Mesendoderm (in vitro differentiated cells): ENCODE data around the gene WNT5A.

ENCODE experiments used
- DNase-seq: peaks from one replicate; pipeline ENCODE4 v3.0.0; 2013
- H2AK5ac ChIP-seq: 2 replicates; pipeline ENCODE4 v1.6.1; 2013; ENCODE audit warnings: low read length, inconsistent platforms
- H2BK120ac ChIP-seq: 2 replicates; pipeline ENCODE4 v1.6.1; 2013; ENCODE audit warnings: low read depth, mild to moderate bottlenecking, low read length, moderate library complexity, mixed read lengths
- H2BK15ac ChIP-seq: replicated peaks from 2 replicates; pipeline ENCODE4 v1.6.1; 2013; ENCODE audit warnings: low read depth, mild to moderate bottlenecking, moderate library complexity
- H2BK5ac ChIP-seq: 2 replicates; pipeline ENCODE4 v1.6.1; 2013; ENCODE audit warnings: low read length, inconsistent platforms
- H3K18ac ChIP-seq: 2 replicates; pipeline ENCODE4 v1.6.1; 2013; ENCODE audit warnings: mild to moderate bottlenecking, low read length, mixed read lengths
- H3K23ac ChIP-seq: one replicate; pipeline ENCODE4 v1.6.1; 2013; ENCODE audit warnings: low read length
- H3K27ac ChIP-seq: 2 replicates; pipeline ENCODE4 v1.5.1; 2013; ENCODE audit warnings: low read depth, mild to moderate bottlenecking, inconsistent platforms, low read length, moderate library complexity
- H3K27me3 ChIP-seq: 2 replicates; pipeline ENCODE4 v1.6.1; 2013; ENCODE audit warnings: low read length, control low read depth, mild to moderate bottlenecking, inconsistent platforms; ENCODE audit not compliant: insufficient read depth, poor library complexity
- H3K36me3 ChIP-seq: 2 replicates; pipeline ENCODE4 v1.6.1; 2013; ENCODE audit warnings: low read length, inconsistent platforms; ENCODE audit not compliant: control insufficient read depth, insufficient read depth
- H3K4ac ChIP-seq: one replicate; pipeline ENCODE4 v1.6.1; 2013; ENCODE audit warnings: low read depth, mild to moderate bottlenecking, low read length, moderate library complexity
- H3K4me1 ChIP-seq: 2 replicates; pipeline ENCODE4 v1.6.1; 2013; ENCODE audit warnings: low read depth, low read length, inconsistent platforms; ENCODE audit not compliant: control insufficient read depth
- H3K4me2 ChIP-seq: 2 replicates; pipeline ENCODE4 v1.6.1; 2013; ENCODE audit warnings: low read length
- H3K4me3 ChIP-seq: 2 replicates; pipeline ENCODE4 v1.5.1; 2013; ENCODE audit warnings: mild to moderate bottlenecking, low read length
- H3K56ac ChIP-seq: one replicate; pipeline ENCODE4 v1.6.1; 2013; ENCODE audit warnings: low read length
- H3K79me1 ChIP-seq: 2 replicates; pipeline ENCODE4 v1.6.1; 2013; ENCODE audit warnings: low read length, inconsistent platforms
- H3K79me2 ChIP-seq: 2 replicates; pipeline ENCODE4 v1.6.1; 2013; ENCODE audit warnings: mild to moderate bottlenecking, low read length; ENCODE audit not compliant: control insufficient read depth, insufficient read depth
- H3K9ac ChIP-seq: 2 replicates; pipeline ENCODE4 v1.6.1; 2013; ENCODE audit warnings: low read length, inconsistent platforms
- H4K5ac ChIP-seq: one replicate; pipeline ENCODE4 v1.6.1; 2013; ENCODE audit warnings: low read length
- H4K8ac ChIP-seq: one replicate; pipeline ENCODE4 v1.6.1; 2013; ENCODE audit warnings: low read depth, mild to moderate bottlenecking, control low read depth, low read length, moderate library complexity
- WGBS: extraction: QIAGEN DNeasy Blood & Tissue Kit; methylation state at CpG from one replicate; pipeline ENCODE4 v1.1.7; 2013; ENCODE audit warnings: low lambda C conversion rate, missing lambda C conversion rate; ENCODE audit not compliant: insufficient coverage; ENCODE audit errors: extremely low coverage; 5-methylcytosine and 5-hydroxymethylcytosine counted together

WNT5A gene

DNA sequence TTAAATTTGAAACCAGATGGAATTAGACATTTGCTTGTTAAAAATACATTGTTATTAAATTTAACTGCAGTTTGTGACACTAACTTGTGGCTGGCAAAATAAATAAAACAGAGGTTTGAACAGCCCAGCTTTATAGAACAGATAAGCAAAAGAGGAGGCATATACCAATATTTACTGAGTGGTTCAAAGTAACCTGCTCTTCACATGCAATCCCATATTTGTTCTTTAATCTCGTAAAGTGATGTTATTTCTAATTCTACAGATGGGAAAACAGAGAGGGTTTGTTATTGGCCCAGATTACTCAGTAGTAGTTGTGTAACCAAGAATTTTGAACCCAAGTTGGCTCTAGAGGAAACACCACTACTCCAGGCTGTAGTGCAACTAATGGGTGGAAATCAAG, 37.6 kb downstream of the WNT5A start:
- no peaks in the 10 kb centered on the region for H3K79me2 ChIP-seq
- H2BK15ac ChIP-seq, result no peak overlapping the region
- no peak overlapping the region for H4K8ac ChIP-seq
- H3K23ac ChIP-seq, result no peak overlapping the region
- no peak overlapping the region for H3K9ac ChIP-seq
- H2AK5ac ChIP-seq, result no peak overlapping the region
- H3K4me1 ChIP-seq, result no peaks in the 10 kb centered on the region
- no peak overlapping the region for H3K4ac ChIP-seq
- no peak overlapping the region for H3K18ac ChIP-seq
- WGBS, result no CpG with 5 or more reads among the region's 1 CpG
- no peak overlapping the region for H3K4me2 ChIP-seq
- no peaks in the 10 kb centered on the region for H3K79me1 ChIP-seq
- no peak overlapping the region for H2BK120ac ChIP-seq
- no peak overlapping the region for H3K4me3 ChIP-seq
- H2BK5ac ChIP-seq, result no peak overlapping the region
- H3K27ac ChIP-seq, result no peak overlapping the region
- H3K36me3 ChIP-seq, result no peaks in the 10 kb centered on the region
- H3K27me3 ChIP-seq, result no peaks in the 10 kb centered on the region
- no peak overlapping the region for H4K5ac ChIP-seq
- DNase-seq, result no peak
- no peak overlapping the region for H3K56ac ChIP-seq

DNA sequence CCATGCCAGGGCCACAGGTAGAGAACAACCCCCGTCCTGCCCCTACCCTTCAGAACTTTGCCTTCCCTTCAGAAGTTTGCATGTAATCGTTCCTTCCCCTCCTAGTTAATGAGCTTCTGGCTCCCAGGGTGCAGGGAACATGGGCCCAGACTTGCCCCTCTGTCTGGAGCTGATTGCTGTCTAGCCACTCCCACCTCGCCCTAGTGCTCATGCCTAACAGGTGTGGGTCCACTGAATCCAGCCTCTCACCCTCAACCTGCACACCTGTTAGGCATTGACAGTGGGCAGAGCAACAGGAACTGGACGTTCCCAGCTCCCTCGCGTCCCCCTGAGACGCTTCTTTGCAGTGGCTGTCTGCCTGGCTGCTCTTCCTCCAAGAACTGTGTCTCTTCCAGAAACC, 40.3 kb downstream of the WNT5A start:
- H3K9ac ChIP-seq, result no peak overlapping the region
- no peak overlapping the region for H2BK5ac ChIP-seq
- H3K27ac ChIP-seq, result no peak overlapping the region
- H3K27me3 ChIP-seq, result no peaks in the 10 kb centered on the region
- no peak overlapping the region for H3K23ac ChIP-seq
- DNase-seq, result no peak
- no peaks in the 10 kb centered on the region for H3K4me1 ChIP-seq
- no peak overlapping the region for H2AK5ac ChIP-seq
- H4K5ac ChIP-seq, result no peak overlapping the region
- H3K4me3 ChIP-seq, result no peak overlapping the region
- no peak overlapping the region for H3K4ac ChIP-seq
- no peak overlapping the region for H4K8ac ChIP-seq
- no peak overlapping the region for H3K56ac ChIP-seq
- no peak overlapping the region for H3K18ac ChIP-seq
- no peaks in the 10 kb centered on the region for H3K36me3 ChIP-seq
- no peaks in the 10 kb centered on the region for H3K79me1 ChIP-seq
- WGBS, result no CpG with 5 or more reads among the region's 7 CpGs
- H3K79me2 ChIP-seq, result no peaks in the 10 kb centered on the region
- no peak overlapping the region for H2BK120ac ChIP-seq
- no peak overlapping the region for H3K4me2 ChIP-seq
- no peak overlapping the region for H2BK15ac ChIP-seq

DNA sequence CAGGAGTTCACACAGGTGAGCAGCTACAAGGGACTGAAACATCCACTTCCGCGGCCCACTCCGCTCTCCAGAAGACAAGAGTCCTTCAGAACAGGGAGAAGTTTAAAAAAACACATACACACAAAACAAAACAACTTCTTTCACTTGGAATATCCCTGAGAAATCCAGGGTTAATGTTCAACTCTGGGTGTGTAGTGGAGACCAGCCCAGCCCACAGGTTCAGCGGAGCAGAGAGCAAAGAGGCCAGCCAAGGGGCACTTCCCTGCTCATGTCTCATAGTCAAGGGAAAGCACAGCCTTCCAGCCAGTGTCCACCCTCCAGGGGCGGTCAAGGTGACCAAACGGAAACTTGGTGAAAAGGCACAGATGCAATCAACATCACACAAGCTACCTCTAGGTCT, 41.6 kb downstream of the WNT5A start:
- Histone ChIP-seq H3K27me3 (no peaks in the 10 kb centered on the region), H3K4me2 (no peak overlapping the region)
- no peak for DNase-seq

DNA sequence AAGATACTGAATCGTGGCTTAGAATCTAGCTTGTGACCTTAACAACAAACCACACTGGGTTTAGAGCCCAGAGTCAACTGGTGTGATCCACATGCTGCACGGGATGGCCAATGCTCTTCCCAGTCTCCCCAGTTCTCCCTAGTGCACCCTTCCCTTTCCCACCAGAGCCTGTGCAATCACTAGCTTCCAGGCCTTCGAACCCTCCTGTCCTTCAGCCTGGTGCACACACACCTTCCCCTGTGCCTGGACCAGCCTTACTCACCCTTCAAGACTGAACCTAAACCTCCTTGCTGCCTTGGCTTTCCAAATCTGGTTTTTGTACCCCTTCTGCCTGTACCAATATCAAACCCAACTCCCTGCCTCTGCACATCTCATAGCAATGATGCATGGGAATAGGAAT, 43.8 kb downstream of the WNT5A start:
- DNase-seq, result no peak

More for the DNA sequence above, 41.6 kb downstream of the WNT5A start:
- no peaks in the 10 kb centered on the region for H3K79me1 ChIP-seq
- H4K8ac ChIP-seq, result no peak overlapping the region
- no peak overlapping the region for H2AK5ac ChIP-seq
- no peak overlapping the region for H3K23ac ChIP-seq
- H4K5ac ChIP-seq, result no peak overlapping the region
- no peaks in the 10 kb centered on the region for H3K79me2 ChIP-seq
- H3K27ac ChIP-seq, result no peak overlapping the region
- WGBS, result no CpG with 5 or more reads among the region's 6 CpGs
- no peak overlapping the region for H3K9ac ChIP-seq
- no peak overlapping the region for H3K4ac ChIP-seq
- H2BK5ac ChIP-seq, result no peak overlapping the region
- H2BK120ac ChIP-seq, result no peak overlapping the region
- H3K18ac ChIP-seq, result no peak overlapping the region
- H3K36me3 ChIP-seq, result no peaks in the 10 kb centered on the region
- H2BK15ac ChIP-seq, result no peak overlapping the region
- H3K56ac ChIP-seq, result no peak overlapping the region
- H3K4me1 ChIP-seq, result no peaks in the 10 kb centered on the region
- no peak overlapping the region for H3K4me3 ChIP-seq

DNA sequence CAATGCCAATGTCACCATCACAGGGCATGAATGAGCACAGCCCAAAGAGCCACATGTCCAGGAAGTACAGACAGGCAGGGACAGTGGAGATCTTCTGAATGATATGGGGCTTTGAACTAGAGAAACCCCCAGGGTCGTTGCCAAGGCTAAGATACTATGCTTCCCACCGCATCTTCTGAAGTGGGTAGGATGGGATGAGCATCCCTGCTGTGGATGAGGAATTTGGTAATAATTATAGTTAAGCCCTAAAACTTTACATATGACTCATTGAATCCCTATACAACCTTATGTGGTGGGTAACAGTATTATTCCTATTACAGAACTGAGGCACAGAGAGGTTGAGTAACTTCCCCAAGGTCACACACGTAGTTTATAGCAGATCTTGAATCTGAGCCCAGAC, 44.2 kb downstream of the WNT5A start:
- H4K8ac ChIP-seq, result no peak overlapping the region

More for the DNA sequence above, 43.8 kb downstream of the WNT5A start:
- H3K18ac ChIP-seq, result no peak overlapping the region
- no peaks in the 10 kb centered on the region for H3K79me1 ChIP-seq
- H4K5ac ChIP-seq, result no peak overlapping the region
- H3K4me2 ChIP-seq, result no peak overlapping the region
- no peak overlapping the region for H4K8ac ChIP-seq
- no peak overlapping the region for H3K9ac ChIP-seq
- H3K27ac ChIP-seq, result no peak overlapping the region
- H2BK15ac ChIP-seq, result no peak overlapping the region
- no peaks in the 10 kb centered on the region for H3K27me3 ChIP-seq
- no peak overlapping the region for H3K56ac ChIP-seq
- no peaks in the 10 kb centered on the region for H3K36me3 ChIP-seq
- no peak overlapping the region for H2AK5ac ChIP-seq
- no peaks in the 10 kb centered on the region for H3K79me2 ChIP-seq
- no peak overlapping the region for H3K23ac ChIP-seq
- no peak overlapping the region for H2BK120ac ChIP-seq
- H2BK5ac ChIP-seq, result no peak overlapping the region
- no CpG with 5 or more reads among the region's 3 CpGs for WGBS
- no peak overlapping the region for H3K4ac ChIP-seq
- no peak overlapping the region for H3K4me3 ChIP-seq
- no peaks in the 10 kb centered on the region for H3K4me1 ChIP-seq

DNA sequence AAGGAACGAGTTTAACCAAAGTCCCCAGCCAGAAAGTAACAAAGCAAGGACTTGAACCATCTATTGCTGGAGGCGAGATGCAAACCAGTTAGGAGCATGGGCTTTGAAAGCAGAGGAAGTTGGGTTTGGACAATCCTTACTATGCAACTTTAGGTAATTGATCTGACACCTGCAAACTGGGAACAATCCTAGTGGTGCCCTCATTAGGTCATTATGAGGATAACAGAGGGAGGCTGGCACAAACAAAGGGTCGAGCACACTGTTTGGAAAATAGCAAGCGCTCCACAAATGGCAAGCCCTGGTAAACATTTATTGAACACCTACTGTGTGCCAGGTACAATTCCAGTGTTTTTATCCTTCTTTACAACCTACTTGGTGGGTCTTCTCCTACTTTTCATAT, 45.6 kb downstream of the WNT5A start:
- no peaks in the 10 kb centered on the region for H3K36me3 ChIP-seq
- H3K56ac ChIP-seq, result no peak overlapping the region
- H4K5ac ChIP-seq, result no peak overlapping the region
- no peak overlapping the region for H3K27ac ChIP-seq
- H4K8ac ChIP-seq, result no peak overlapping the region
- no peak overlapping the region for H2AK5ac ChIP-seq
- H3K4me3 ChIP-seq, result no peak overlapping the region
- H3K4me1 ChIP-seq, result no peaks in the 10 kb centered on the region
- H3K4ac ChIP-seq, result no peak overlapping the region
- no peak for DNase-seq
- H3K27me3 ChIP-seq, result no peaks in the 10 kb centered on the region
- WGBS, result no CpG with 5 or more reads among the region's 4 CpGs
- no peak overlapping the region for H2BK15ac ChIP-seq
- no peak overlapping the region for H3K4me2 ChIP-seq
- no peak overlapping the region for H2BK120ac ChIP-seq
- no peak overlapping the region for H3K18ac ChIP-seq
- H2BK5ac ChIP-seq, result no peak overlapping the region
- no peak overlapping the region for H3K23ac ChIP-seq
- H3K79me2 ChIP-seq, result no peaks in the 10 kb centered on the region
- H3K9ac ChIP-seq, result no peak overlapping the region
- H3K79me1 ChIP-seq, result no peaks in the 10 kb centered on the region

More for the DNA sequence above, 44.2 kb downstream of the WNT5A start:
- H3K18ac ChIP-seq, result no peak overlapping the region
- no peak overlapping the region for H3K4me2 ChIP-seq
- no peak overlapping the region for H2BK120ac ChIP-seq
- H3K4ac ChIP-seq, result no peak overlapping the region
- H3K79me2 ChIP-seq, result no peaks in the 10 kb centered on the region
- no peak overlapping the region for H3K4me3 ChIP-seq
- no peak overlapping the region for H3K23ac ChIP-seq
- H4K5ac ChIP-seq, result no peak overlapping the region
- H2BK5ac ChIP-seq, result no peak overlapping the region
- no peaks in the 10 kb centered on the region for H3K36me3 ChIP-seq
- DNase-seq, result no peak
- no peak overlapping the region for H3K27ac ChIP-seq
- H3K56ac ChIP-seq, result no peak overlapping the region
- WGBS, result no CpG with 5 or more reads among the region's 3 CpGs
- H2AK5ac ChIP-seq, result no peak overlapping the region
- no peaks in the 10 kb centered on the region for H3K79me1 ChIP-seq
- H3K9ac ChIP-seq, result no peak overlapping the region
- no peak overlapping the region for H2BK15ac ChIP-seq
- H3K27me3 ChIP-seq, result no peaks in the 10 kb centered on the region
- H3K4me1 ChIP-seq, result no peaks in the 10 kb centered on the region
